Epithelial cell of esophagus (primary cell): ENCODE results near the gene BABAM2.
"Not testable (repeated sequence)": the region's sequence is repeated elsewhere in the genome, so short reads cannot be mapped to it uniquely, and the experiment has no call there.

ENCODE experiments used
- DNase-seq: peaks from one replicate; pipeline ENCODE4 v3.0.0; 2010; ENCODE audit warnings: low read depth
- H3K4me3 ChIP-seq: 2 replicates; pipeline ENCODE4 v1.5.1; 2011; ENCODE audit warnings: mild to moderate bottlenecking, low read length, control low read depth
- CTCF ChIP-seq: IDR thresholded peaks from 2 replicates; pipeline ENCODE4 v1.5.1; 2011; ENCODE audit warnings: low read depth, mild to moderate bottlenecking, low read length, control low read depth, inconsistent platforms; ENCODE audit not compliant: insufficient read depth; ENCODE audit errors: missing control alignments

Gene BABAM2

GRCh38 chr2:27963472-27963871 is 72.9 kb downstream of the BABAM2 start:
- no peak for TF ChIP-seq CTCF
- no peak for DNase-seq
- no peak overlapping the region for H3K4me3 ChIP-seq

- H3K4me3 ChIP-seq: no peak overlapping the region
- no peak for TF ChIP-seq CTCF
- DNase-seq: no peak
Measured at GRCh38 chr2:27964067-27964466, 73.5 kb downstream of the BABAM2 start.

- no peak for TF ChIP-seq CTCF
- DNase-seq: no peak
- no peak overlapping the region for H3K4me3 ChIP-seq
Measured at GRCh38 chr2:27965841-27966240, 75.3 kb downstream of the BABAM2 start.

GRCh38 chr2:27966466-27966865 is 75.9 kb downstream of the BABAM2 start:
- DNase-seq: no peak
- no peak for TF ChIP-seq CTCF
- no peak overlapping the region for H3K4me3 ChIP-seq

GRCh38 chr2:27967076-27967475 is 76.5 kb downstream of the BABAM2 start:
- no peak for DNase-seq
- no peak for TF ChIP-seq CTCF

GRCh38 chr2:27968045-27968444 is 77.5 kb downstream of the BABAM2 start:
- DNase-seq, H3K4me3 ChIP-seq: not testable (repeated sequence)

More at GRCh38 chr2:27967076-27967475, 76.5 kb downstream of the BABAM2 start:
- H3K4me3 ChIP-seq: no peak overlapping the region

GRCh38 chr2:27968957-27969356 is 78.4 kb downstream of the BABAM2 start:
- H3K4me3 ChIP-seq, DNase-seq: not testable (repeated sequence)

- H3K4me3 ChIP-seq: no peak overlapping the region
- no peak for DNase-seq
- TF ChIP-seq CTCF: no peak
Measured at GRCh38 chr2:27972311-27972710, 81.8 kb downstream of the BABAM2 start.
